ENCODE data around the gene PRF1.
"Not testable (repeated sequence)": the region's sequence is repeated elsewhere in the genome, so short reads cannot be mapped to it uniquely, and the experiment has no call there.

The PRF1 gene

GRCh38 chr10:70602665-70603448 lies at the start of gene PRF1:
PRF1 (minus strand) TSS chr10:70602741; CDS start chr10:70600902, 1,839 bp downstream.
- peak within 1 kb of the TSS; percentile 97 for H3K27ac Mint-ChIP-seq
- peak; percentile 77 to 95 for DNase-seq (ENCODE audit: low spot score in 2 of 2)
- H3K4me1 Mint-ChIP-seq = peaks cover 73% of the 10 kb centered on the region
- peak within 1 kb of the TSS; percentile 97 for H3K4me3 Mint-ChIP-seq
- no peaks in the 10 kb centered on the region for H3K9me3 Mint-ChIP-seq
- H3K36me3 Mint-ChIP-seq = peaks cover 61% of the 10 kb centered on the region
- ATAC-seq = peak; percentile 86

GRCh38 chr10:70651661-70652060 lies 49.1 kb upstream of the PRF1 start:
- ATAC-seq (no peak), DNase-seq (ENCODE audit: low spot score in 2 of 2) (no peak)
- H3K27ac Mint-ChIP-seq = no peak overlapping the region
- no peak overlapping the region for H3K4me3 Mint-ChIP-seq
- peaks cover 11% of the 10 kb centered on the region for H3K9me3 Mint-ChIP-seq
- peaks cover 10% of the 10 kb centered on the region for H3K4me1 Mint-ChIP-seq
- no peaks in the 10 kb centered on the region for H3K36me3 Mint-ChIP-seq

GRCh38 chr10:70650718-70651117 lies 48.2 kb upstream of the PRF1 start:
- H3K4me3 Mint-ChIP-seq = no peak overlapping the region
- no peak overlapping the region for H3K27ac Mint-ChIP-seq
- DNase-seq (ENCODE audit: low spot score in 2 of 2) (no peak), ATAC-seq (no peak)
- H3K9me3 Mint-ChIP-seq = peaks cover 11% of the 10 kb centered on the region
- H3K36me3 Mint-ChIP-seq = no peaks in the 10 kb centered on the region
- peaks cover under 1% of the 10 kb centered on the region for H3K4me1 Mint-ChIP-seq

- Mint-ChIP-seq H3K4me1 (no peaks in the 10 kb centered on the region), H3K4me3 (no peak overlapping the region)
- no peak for DNase-seq (ENCODE audit: low spot score in 2 of 2)
These were observed 47.6 kb upstream of the PRF1 start for GRCh38 chr10:70650104-70650503.

GRCh38 chr10:70649526-70649925 lies 47.0 kb upstream of the PRF1 start:
- DNase-seq (ENCODE audit: low spot score in 2 of 2) = no peak
- Mint-ChIP-seq H3K4me3 (no peak overlapping the region), H3K36me3 (no peaks in the 10 kb centered on the region), H3K9me3 (peaks cover 11% of the 10 kb centered on the region), H3K4me1 (no peaks in the 10 kb centered on the region), H3K27ac (no peak overlapping the region)
- peak; percentile 98 for ATAC-seq

More at GRCh38 chr10:70650104-70650503, 47.6 kb upstream of the PRF1 start:
- ATAC-seq = no peak
- peaks cover 11% of the 10 kb centered on the region for H3K9me3 Mint-ChIP-seq
- H3K27ac Mint-ChIP-seq = no peak overlapping the region
- no peaks in the 10 kb centered on the region for H3K36me3 Mint-ChIP-seq

GRCh38 chr10:70648427-70648826 lies 45.9 kb upstream of the PRF1 start:
- Mint-ChIP-seq H3K36me3 (no peaks in the 10 kb centered on the region), H3K4me3 (no peak overlapping the region), H3K27ac (no peak overlapping the region), H3K9me3 (peaks cover 11% of the 10 kb centered on the region), H3K4me1 (no peaks in the 10 kb centered on the region)
- ATAC-seq = no peak
- DNase-seq (ENCODE audit: low spot score in 2 of 2) = no peak

GRCh38 chr10:70647086-70647485 lies 44.5 kb upstream of the PRF1 start:
- H3K9me3 Mint-ChIP-seq = peaks cover 11% of the 10 kb centered on the region
- DNase-seq (ENCODE audit: low spot score in 2 of 2) = no peak
- H3K36me3 Mint-ChIP-seq = no peaks in the 10 kb centered on the region
- ATAC-seq = no peak
- H3K27ac Mint-ChIP-seq = no peak overlapping the region
- H3K4me3 Mint-ChIP-seq = no peak overlapping the region
- peaks cover 9% of the 10 kb centered on the region for H3K4me1 Mint-ChIP-seq

GRCh38 chr10:70644959-70645358 lies 42.4 kb upstream of the PRF1 start:
- not testable (repeated sequence) for ATAC-seq; H3K27ac Mint-ChIP-seq; H3K9me3 Mint-ChIP-seq; DNase-seq (ENCODE audit: low spot score in 2 of 2); H3K4me3 Mint-ChIP-seq; H3K36me3 Mint-ChIP-seq
- peaks cover 10% of the 10 kb centered on the region for H3K4me1 Mint-ChIP-seq

- not testable (repeated sequence) for H3K4me3 Mint-ChIP-seq; ATAC-seq; H3K9me3 Mint-ChIP-seq; DNase-seq (ENCODE audit: low spot score in 2 of 2); H3K36me3 Mint-ChIP-seq; H3K27ac Mint-ChIP-seq
- H3K4me1 Mint-ChIP-seq = peaks cover 10% of the 10 kb centered on the region
These were observed 40.7 kb upstream of the PRF1 start for GRCh38 chr10:70643272-70643671.

- ATAC-seq; H3K36me3 Mint-ChIP-seq; H3K27ac Mint-ChIP-seq; H3K9me3 Mint-ChIP-seq; H3K4me3 Mint-ChIP-seq; DNase-seq (ENCODE audit: low spot score in 2 of 2): not testable (repeated sequence)
- peaks cover 10% of the 10 kb centered on the region for H3K4me1 Mint-ChIP-seq
These were observed 37.3 kb upstream of the PRF1 start for GRCh38 chr10:70639640-70640383.

- not testable (repeated sequence) for H3K27ac Mint-ChIP-seq, H3K4me1 Mint-ChIP-seq, H3K4me3 Mint-ChIP-seq
These were observed 32.0 kb upstream of the PRF1 start for GRCh38 chr10:70634515-70634914.

GRCh38 chr10:70634011-70634410 lies 31.5 kb upstream of the PRF1 start:
- H3K4me1 Mint-ChIP-seq = no peaks in the 10 kb centered on the region
- H3K4me3 Mint-ChIP-seq = no peak overlapping the region
- no peak overlapping the region for H3K27ac Mint-ChIP-seq
- ATAC-seq (peak; percentile 75), DNase-seq (ENCODE audit: low spot score in 2 of 2) (no peak)
- no peaks in the 10 kb centered on the region for H3K36me3 Mint-ChIP-seq
- H3K9me3 Mint-ChIP-seq = peaks cover 2% of the 10 kb centered on the region

More at GRCh38 chr10:70634515-70634914, 32.0 kb upstream of the PRF1 start:
- not testable (repeated sequence) for ATAC-seq; H3K9me3 Mint-ChIP-seq; H3K36me3 Mint-ChIP-seq; DNase-seq (ENCODE audit: low spot score in 2 of 2)

GRCh38 chr10:70631735-70632134 lies 29.2 kb upstream of the PRF1 start:
- not testable (repeated sequence) for H3K9me3 Mint-ChIP-seq; DNase-seq (ENCODE audit: low spot score in 2 of 2); ATAC-seq; H3K4me1 Mint-ChIP-seq; H3K27ac Mint-ChIP-seq; H3K4me3 Mint-ChIP-seq; H3K36me3 Mint-ChIP-seq

- Mint-ChIP-seq H3K4me1 (no peaks in the 10 kb centered on the region), H3K4me3 (no peak overlapping the region), H3K9me3 (peaks cover 4% of the 10 kb centered on the region), H3K36me3 (no peaks in the 10 kb centered on the region), H3K27ac (no peak overlapping the region)
- ATAC-seq (no peak), DNase-seq (ENCODE audit: low spot score in 2 of 2) (no peak)
These were observed 26.8 kb upstream of the PRF1 start for GRCh38 chr10:70629338-70629737.

GRCh38 chr10:70626056-70626455 lies 23.5 kb upstream of the PRF1 start:
- ATAC-seq = no peak
- H3K4me1 Mint-ChIP-seq = no peaks in the 10 kb centered on the region
- H3K27ac Mint-ChIP-seq = peak overlapping the region; percentile 30
- no peak for DNase-seq (ENCODE audit: low spot score in 2 of 2)
- peaks cover 4% of the 10 kb centered on the region for H3K9me3 Mint-ChIP-seq
- H3K4me3 Mint-ChIP-seq = no peak overlapping the region
- H3K36me3 Mint-ChIP-seq = no peaks in the 10 kb centered on the region

Data from stimulated activated effector memory CD8-positive, alpha-beta T cell treated with anti-CD3 and anti-CD28 coated beads, Interleukin-12 subunit alpha, Interleukin-12 subunit beta, amount 100 ng/mL, for 72 hours (primary cell).